GM18499 (cell line): ENCODE measurements around the gene SPX.

Experiments
- ATAC-seq: cut with Tn5 transposase; IDR thresholded peaks from one replicate; pipeline ENCODE4 v1.9.1; 2021; ENCODE audit warnings: moderate number of reproducible peaks; ENCODE audit not compliant: insufficient read depth, unreplicated experiment

Gene SPX

GRCh38 chr12:21573733-21574358 lies 47.8 kb downstream of the SPX start:
- ATAC-seq: no peak

GRCh38 chr12:21576431-21576830 lies 50.3 kb downstream of the SPX start:
- no peak for ATAC-seq

- ATAC-seq: no peak
Observed at GRCh38 chr12:21577516-21577915, 51.4 kb downstream of the SPX start.

- ATAC-seq: no peak
Observed at GRCh38 chr12:21580748-21581516, 54.8 kb downstream of the SPX start.
